Heart right ventricle (tissue), 16 donors: ENCODE data around the gene TPRA1. TPM values are rescaled to one million over a fixed set of nuclear protein-coding genes. Genes with fewer than 3 reads are reported as not detected.

Experiments used
- ATAC-seq, 8 donors: fragments of 200-7000 bp; cut with Tn5 transposase; one replicate each; pipeline ENCODE4 v1.9.1; 2020; ENCODE audit warnings: mild to moderate bottlenecking in 8 of 8, moderate library complexity in 8 of 8, moderate number of reproducible peaks in 1 of 8
- DNase-seq, 2 donors: peaks; one replicate each; pipeline ENCODE4 v3.0.0-alpha.2; 2020
- H3K27ac ChIP-seq, 10 donors: fragments of 200-600 bp; sonication (generic) in 2 of 10; one replicate each; pipeline versions ENCODE4 v1.5.0 to v1.8.0; 2020 to 2022; ENCODE audit warnings: mild to moderate bottlenecking in 3 of 10
- H3K27me3 ChIP-seq, 7 donors: fragments of 200-600 bp; one replicate each; pipeline ENCODE4 v1.8.0; 2021 to 2022; ENCODE audit warnings: mild to moderate bottlenecking in 2 of 7
- H3K36me3 ChIP-seq, 9 donors: fragments of 200-600 bp; sonication (generic) in 1 of 9; one replicate each; pipeline versions ENCODE4 v1.5.0 to v1.8.0; 2020 to 2022; ENCODE audit warnings: mild to moderate bottlenecking in 2 of 9
- H3K4me1 ChIP-seq, 9 donors: fragments of 200-600 bp; sonication (generic) in 1 of 9; one replicate each; pipeline versions ENCODE4 v1.5.0 to v1.8.0; 2020 to 2022; ENCODE audit warnings: mild to moderate bottlenecking in 4 of 9
- H3K4me3 ChIP-seq, 10 donors: fragments of 200-600 bp; sonication (generic) in 2 of 10; one replicate each; pipeline versions ENCODE4 v1.5.0 to v1.8.0; 2020 to 2022; ENCODE audit warnings: mild to moderate bottlenecking in 7 of 10, moderate library complexity in 2 of 10
- H3K9me3 ChIP-seq, 11 donors: fragments of 200-600 bp in 10 of 11; sonication (generic) in 2 of 11; one replicate each; pipeline versions ENCODE4 v1.5.0 to v1.8.0; 2013 to 2022; ENCODE audit warnings: mild to moderate bottlenecking in 2 of 11, control low read depth in 1 of 11, moderate library complexity in 1 of 11
- CTCF ChIP-seq, 9 donors: fragments of 200-600 bp; sonication (generic) in 2 of 9; IDR thresholded peaks; one replicate each; pipeline versions ENCODE4 v1.5.0 to v1.8.0; 2021 to 2022; ENCODE audit warnings: antibody characterized with exemption in 9 of 9, mild to moderate bottlenecking in 5 of 9, moderate library complexity in 1 of 9
- whole genome bisulfite sequencing, 2 donors: extraction: QIAGEN DNeasy Blood & Tissue Kit; methylation state at CpG; one replicate each; pipeline ENCODE4 v1.1.7; 2013; ENCODE audit warnings: inconsistent platforms in 1 of 2; 5-methylcytosine and 5-hydroxymethylcytosine counted together
- intact Hi-C, 10 donors: fragments of 100-400 bp; cut with DNase I; formaldehyde crosslinking; loops; one replicate each; pipeline versions ENCODE4 v1.11.1 to v1.14.2; 2022
- polyA plus RNA-seq, 2 donors: library from polyadenylated mRNA; stranded (reverse); fragments of 200-250 nt; gene quantifications; one replicate each; pipeline ENCODE4 v1.2.3, GENCODE V29; 2013
- total RNA-seq, 10 donors: library from RNA; stranded (reverse); fragmentation: NEBNext Ultra II Directional in 3 of 10; extraction: Animal tissue kit (Norgen Biotek cat#: 25700) in 3 of 10; gene quantifications; one replicate each; pipeline versions ENCODE4 v1.2.1 to v1.2.4, GENCODE V29; 2021 to 2023
- donor health status: Arrhythmogenic right ventricular cardiomyopathy.
- donor health status: ischemic (EF 13 %, LVEDD 7.1; RV severe dilation, severe dysfunction).
- donor health status: healthy with polysubstance abuse.
- donor health status: DM: no; HTN: yes; CAD: no.
- donor health status: DM: no; HTN: no; CAD: no.
- donor health status: ischemic (EF 25% LVEDD 6.9; RV normal size, moderate dysfunction).
- donor health status: ischemic (EF 25% LVEDD 5.7; RV mildly dilated, moderate dysfunction).
- donor health status: healthy.
- donor health status: DM: yes; HTN: yes; CAD: no.
- donor health status: Ischemic cardiomyopathy.
- donor health status: ischemic (EF 35%, LVEDD 5.7; RV mildly dilated, moderate dysfunction).
- donor health status: nonischemic (EF 11% LVEDD 7.7; RV severe dilation, severe dysfunction).
- donor health status: DM: yes; HTN: yes; CAD: no.
- donor health status: PGD.
- donor health status: ischemic (EF 29% LVEDD 5.4; RV normal size, mild dysfunction).
- donor health status: nonischemic (EF 23%, LVEDD 6.1; RV moderate dilation, normal function).

Gene TPRA1
- total and polyA plus RNA-seq, 12 donors, result 11.0 to 26.0 (median 17.3) TPM

- Histone ChIP-seq H3K4me1 (peaks cover 0 to 6% (median 0%) of the 10 kb centered on the region in 9 donors), H3K27ac (no peak overlapping the region), H3K4me3 (no peak overlapping the region), H3K27me3 (no peaks in the 10 kb centered on the region), H3K9me3 (no peaks in the 10 kb centered on the region), H3K36me3 (peaks cover 0 to 66% (median 6%) of the 10 kb centered on the region in 9 donors)
- 92 to 94% methylated on average over 6 of the region's 6 CpGs for WGBS, 2 donors
- no peak for ATAC-seq
- intact Hi-C loops, result no loop called here
- TF ChIP-seq CTCF (IDR thresholded peaks at IDR 0.05), result no peak
- DNase-seq, result no peak
Measured at GRCh38 chr3:127615631-127616305, 25.2 kb upstream of the TPRA1 start.

- no peak overlapping the region for H3K4me3 ChIP-seq
- intact Hi-C loops, result no loop called here
- no peaks in the 10 kb centered on the region for H3K9me3 ChIP-seq
- peaks cover 0 to 6% (median 0%) of the 10 kb centered on the region in 9 donors for H3K4me1 ChIP-seq
- 77 to 85% methylated on average over 4 of the region's 4 CpGs for WGBS, 2 donors
- ATAC-seq, result no peak
- no peaks in the 10 kb centered on the region for H3K27me3 ChIP-seq
- DNase-seq, result no peak
- H3K36me3 ChIP-seq, result peaks cover 0 to 61% (median 6%) of the 10 kb centered on the region in 9 donors
- no peak for TF ChIP-seq CTCF (IDR thresholded peaks at IDR 0.05)
- no peak overlapping the region for H3K27ac ChIP-seq
Measured at GRCh38 chr3:127614928-127615589, 24.5 kb upstream of the TPRA1 start.

- intact Hi-C loops, result no loop called here
- peak in 1 of 8 donors; percentile 48 for ATAC-seq
- H3K4me1 ChIP-seq, result peaks cover 0 to 15% (median 0%) of the 10 kb centered on the region in 9 donors
Measured at GRCh38 chr3:127613406-127613805, 22.9 kb upstream of the TPRA1 start.

GRCh38 chr3:127612966-127613365 lies 22.4 kb upstream of the TPRA1 start:
- peaks cover 0 to 15% (median 0%) of the 10 kb centered on the region in 9 donors for H3K4me1 ChIP-seq
- H3K4me3 ChIP-seq, result no peak overlapping the region
- intact Hi-C loops, result no loop called here
- H3K9me3 ChIP-seq, result no peaks in the 10 kb centered on the region
- H3K27ac ChIP-seq, result no peak overlapping the region
- no peak for DNase-seq
- TF ChIP-seq CTCF (IDR thresholded peaks at IDR 0.05), result no peak
- 62 to 65% methylated on average over 6 of the region's 6 CpGs for WGBS, 2 donors
- no peak for ATAC-seq
- peaks cover 0 to 52% (median 6%) of the 10 kb centered on the region in 9 donors for H3K36me3 ChIP-seq
- no peaks in the 10 kb centered on the region for H3K27me3 ChIP-seq

More at GRCh38 chr3:127613406-127613805, 22.9 kb upstream of the TPRA1 start:
- no peak for TF ChIP-seq CTCF (IDR thresholded peaks at IDR 0.05)
- Histone ChIP-seq H3K9me3 (no peaks in the 10 kb centered on the region), H3K27me3 (no peaks in the 10 kb centered on the region), H3K27ac (no peak overlapping the region), H3K36me3 (peaks cover 0 to 49% (median 6%) of the 10 kb centered on the region in 9 donors), H3K4me3 (no peak overlapping the region)
- no peak for DNase-seq
